Suprapubic skin (tissue), 4 donors: Measurements from ENCODE around the gene INPP4B. TPM values are rescaled to one million over a fixed set of nuclear protein-coding genes. Genes with fewer than 3 reads are reported as not detected.

Source experiments
- DNase-seq, 2 donors: peaks; one replicate each; pipeline ENCODE4 v3.0.0-alpha.2; 2019; ENCODE audit warnings: low spot score in 2 of 2
- H3K27ac ChIP-seq: fragments of 200-600 bp; sonication (generic); one replicate; pipeline ENCODE4 v1.5.1; 2019
- H3K27me3 ChIP-seq: fragments of 200-600 bp; sonication (generic); one replicate; pipeline ENCODE4 v1.5.1; 2019
- H3K36me3 ChIP-seq: fragments of 200-600 bp; sonication (generic); one replicate; pipeline ENCODE4 v1.5.1; 2019
- H3K4me1 ChIP-seq: fragments of 200-600 bp; sonication (generic); one replicate; pipeline ENCODE4 v1.5.1; 2019
- H3K4me3 ChIP-seq: fragments of 200-600 bp; sonication (generic); one replicate; pipeline ENCODE4 v1.5.1; 2019; ENCODE audit warnings: mild to moderate bottlenecking
- H3K9me3 ChIP-seq: fragments of 200-600 bp; sonication (generic); one replicate; pipeline ENCODE4 v1.5.1; 2019
- EP300 ChIP-seq: sonication (generic); formaldehyde crosslinking; IDR thresholded peaks from one replicate; pipeline ENCODE4 v1.6.1; 2017; ENCODE audit warnings: antibody characterized with exemption
- POLR2A ChIP-seq, 2 donors: fragments of 450-650 bp; IDR thresholded peaks; one replicate each; pipeline ENCODE4 v1.6.1; 2017; ENCODE audit warnings: antibody characterized with exemption in 2 of 2, mild to moderate bottlenecking in 2 of 2, moderate library complexity in 2 of 2
- POLR2AphosphoS5 ChIP-seq, 3 donors: sonication (generic); formaldehyde crosslinking; IDR thresholded peaks; one replicate each; pipeline ENCODE4 v1.6.1; 2017; ENCODE audit warnings: antibody characterized with exemption in 3 of 3
- WGBS: methylation state at CpG from one replicate; pipeline ENCODE4 v1.1.5; 2018; 5-methylcytosine and 5-hydroxymethylcytosine counted together
- total RNA-seq, 4 donors: library from RNA; depleted of rRNA; stranded (reverse); fragments of >200 nt; gene quantifications; one replicate each; pipeline ENCODE4 v1.1.0, GENCODE V29; 2016
- TF ChIP-seq, protein P1 (sequence below), 2 donors: fragments of 200-600 bp in 1 of 2; fragments of 450-650 bp in 1 of 2; sonication (generic) in 1 of 2; IDR thresholded peaks; one replicate each; pipeline ENCODE4 v1.5.1; 2016 to 2019; ENCODE audit warnings: antibody characterized with exemption in 2 of 2, mild to moderate bottlenecking in 1 of 2, moderate library complexity in 1 of 2

The INPP4B gene
- total RNA-seq, 4 donors from 2014 or later, result 12.4 to 27.4 (median 17.4) TPM

DNA sequence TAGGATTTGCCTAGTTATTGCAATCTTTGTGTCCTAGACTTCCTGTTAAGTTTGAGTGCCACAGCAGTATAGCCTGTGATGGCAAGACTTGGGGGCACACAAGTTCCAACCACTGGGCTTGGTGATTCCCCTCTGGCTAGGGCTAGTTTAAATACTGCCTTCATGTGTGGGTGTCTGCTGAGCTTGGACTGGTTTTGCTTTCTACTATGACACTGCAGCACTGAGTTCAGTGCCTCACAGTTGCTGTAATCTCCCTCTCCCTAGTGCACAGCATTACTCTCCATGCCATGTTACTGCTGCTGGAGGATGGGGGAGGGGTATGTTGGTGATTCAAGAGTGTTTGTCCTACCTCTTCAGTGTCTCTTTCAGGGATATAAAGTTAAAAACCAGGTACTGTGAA lies 830.1 kb downstream of the INPP4B start:
- Histone ChIP-seq H3K4me3 (no peak overlapping the region), H3K4me1 (no peaks in the 10 kb centered on the region), H3K27me3 (no peaks in the 10 kb centered on the region), H3K9me3 (no peaks in the 10 kb centered on the region), H3K36me3 (no peaks in the 10 kb centered on the region), H3K27ac (no peak overlapping the region)
- no peak for DNase-seq
- TF ChIP-seq POLR2A (IDR thresholded peaks at IDR 0.05) (no peak), EP300 (no peak), POLR2AphosphoS5 (IDR thresholded peaks at IDR 0.05) (no peak)
- TF ChIP-seq, protein P1, sequence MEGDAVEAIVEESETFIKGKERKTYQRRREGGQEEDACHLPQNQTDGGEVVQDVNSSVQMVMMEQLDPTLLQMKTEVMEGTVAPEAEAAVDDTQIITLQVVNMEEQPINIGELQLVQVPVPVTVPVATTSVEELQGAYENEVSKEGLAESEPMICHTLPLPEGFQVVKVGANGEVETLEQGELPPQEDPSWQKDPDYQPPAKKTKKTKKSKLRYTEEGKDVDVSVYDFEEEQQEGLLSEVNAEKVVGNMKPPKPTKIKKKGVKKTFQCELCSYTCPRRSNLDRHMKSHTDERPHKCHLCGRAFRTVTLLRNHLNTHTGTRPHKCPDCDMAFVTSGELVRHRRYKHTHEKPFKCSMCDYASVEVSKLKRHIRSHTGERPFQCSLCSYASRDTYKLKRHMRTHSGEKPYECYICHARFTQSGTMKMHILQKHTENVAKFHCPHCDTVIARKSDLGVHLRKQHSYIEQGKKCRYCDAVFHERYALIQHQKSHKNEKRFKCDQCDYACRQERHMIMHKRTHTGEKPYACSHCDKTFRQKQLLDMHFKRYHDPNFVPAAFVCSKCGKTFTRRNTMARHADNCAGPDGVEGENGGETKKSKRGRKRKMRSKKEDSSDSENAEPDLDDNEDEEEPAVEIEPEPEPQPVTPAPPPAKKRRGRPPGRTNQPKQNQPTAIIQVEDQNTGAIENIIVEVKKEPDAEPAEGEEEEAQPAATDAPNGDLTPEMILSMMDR (IDR thresholded peaks at IDR 0.05), result no peak

DNA sequence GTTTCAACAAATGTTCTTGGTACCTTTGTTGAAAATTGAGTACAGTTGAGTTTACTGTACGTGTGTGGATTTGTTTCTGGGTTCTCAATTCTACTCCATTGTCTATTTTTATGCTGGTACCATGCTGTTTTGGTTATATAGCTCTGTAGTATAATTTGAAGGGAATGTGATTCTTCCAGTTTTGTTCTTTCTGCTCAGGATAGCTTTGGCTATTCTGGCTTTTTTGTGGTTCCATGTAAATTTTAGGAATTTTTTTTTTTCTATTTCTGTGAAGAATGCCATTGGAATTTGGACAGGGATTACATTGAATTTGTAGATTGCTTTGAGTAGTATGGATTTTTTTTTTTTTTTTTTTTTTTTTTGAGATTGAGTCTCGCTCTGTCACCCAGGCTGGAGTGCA lies 836.4 kb downstream of the INPP4B start:
- H3K4me1 ChIP-seq, result no peaks in the 10 kb centered on the region
- H3K27me3 ChIP-seq, result no peaks in the 10 kb centered on the region
- no peaks in the 10 kb centered on the region for H3K36me3 ChIP-seq
- 83% methylated on average over 2 of the region's 2 CpGs for WGBS
- H3K9me3 ChIP-seq, result peaks cover 3% of the 10 kb centered on the region
- H3K4me3 ChIP-seq, result no peak overlapping the region
- H3K27ac ChIP-seq, result no peak overlapping the region
- DNase-seq, result no peak
- no peak for TF ChIP-seq EP300

DNA sequence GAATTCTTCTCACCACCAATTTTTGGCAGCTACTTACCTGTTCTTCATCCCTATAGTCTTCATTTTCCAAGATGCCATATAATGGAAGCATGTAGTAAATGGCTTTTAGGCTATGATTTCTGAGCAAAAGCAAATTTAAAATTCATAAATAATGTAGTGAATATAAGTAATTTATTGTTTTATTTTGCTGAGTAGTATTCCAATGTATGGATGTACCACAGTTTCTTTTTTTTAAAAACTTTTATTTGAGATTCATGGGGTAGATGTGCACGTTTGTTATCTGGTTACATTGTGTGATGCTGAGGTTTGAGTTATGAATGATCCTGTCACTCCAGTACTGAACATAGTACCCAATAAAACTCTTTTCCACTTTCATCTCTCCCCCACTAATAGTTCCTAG lies 840.6 kb downstream of the INPP4B start:
- Histone ChIP-seq H3K4me3 (no peak overlapping the region), H3K27ac (no peak overlapping the region), H3K4me1 (no peaks in the 10 kb centered on the region), H3K36me3 (no peaks in the 10 kb centered on the region), H3K9me3 (peaks cover 3% of the 10 kb centered on the region), H3K27me3 (no peaks in the 10 kb centered on the region)
- TF ChIP-seq POLR2AphosphoS5 (IDR thresholded peaks at IDR 0.05) (no peak), EP300 (no peak), POLR2A (IDR thresholded peaks at IDR 0.05) (no peak)
- TF ChIP-seq, protein P1 (IDR thresholded peaks at IDR 0.05), result no peak
- WGBS, result 100% methylated on average over 1 of the region's 1 CpG
- DNase-seq, result no peak

DNA sequence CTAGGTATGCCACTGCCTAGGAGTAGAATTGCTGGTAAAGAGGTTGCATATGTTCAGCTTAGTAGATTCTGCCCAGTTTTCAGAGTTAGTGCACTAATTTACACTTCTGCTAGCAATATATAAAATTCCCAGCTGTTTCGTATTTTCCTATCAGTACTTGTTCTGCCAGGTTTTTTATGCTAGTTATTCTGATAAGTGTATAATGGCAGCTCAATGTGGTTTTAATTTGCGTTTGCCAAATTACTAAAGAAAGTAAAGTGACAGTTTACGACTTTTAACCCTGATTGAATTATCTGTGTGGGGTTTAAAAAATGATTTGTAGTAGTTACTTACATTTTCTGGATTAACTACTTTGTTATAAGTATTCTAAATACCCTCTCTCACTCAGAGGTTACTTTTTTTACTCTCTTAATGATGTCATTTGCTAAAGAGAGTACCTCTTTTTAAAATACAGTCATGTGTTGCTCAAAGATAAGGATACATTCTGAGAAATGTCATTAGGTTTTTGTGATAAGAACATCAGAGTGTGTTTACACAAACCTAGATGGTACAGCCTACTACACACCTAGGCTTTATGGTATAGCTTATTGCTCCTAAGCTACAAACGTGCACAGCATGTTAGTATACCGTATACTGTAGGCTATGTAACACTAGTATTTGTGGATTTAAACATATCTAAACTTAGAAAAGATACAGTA lies 846.5 kb downstream of the INPP4B start:
- no peaks in the 10 kb centered on the region for H3K4me1 ChIP-seq
- no peaks in the 10 kb centered on the region for H3K36me3 ChIP-seq
- H3K9me3 ChIP-seq, result peaks cover 3% of the 10 kb centered on the region
- no peaks in the 10 kb centered on the region for H3K27me3 ChIP-seq
- H3K27ac ChIP-seq, result no peak overlapping the region
- DNase-seq, result no peak
- 79% methylated on average over 5 of the region's 5 CpGs for WGBS
- H3K4me3 ChIP-seq, result no peak overlapping the region
- no peak for TF ChIP-seq EP300
- TF ChIP-seq POLR2AphosphoS5 (IDR thresholded peaks at IDR 0.05), result no peak
- no peak for TF ChIP-seq POLR2A (IDR thresholded peaks at IDR 0.05)
- TF ChIP-seq, protein P1 (IDR thresholded peaks at IDR 0.05), result no peak

DNA sequence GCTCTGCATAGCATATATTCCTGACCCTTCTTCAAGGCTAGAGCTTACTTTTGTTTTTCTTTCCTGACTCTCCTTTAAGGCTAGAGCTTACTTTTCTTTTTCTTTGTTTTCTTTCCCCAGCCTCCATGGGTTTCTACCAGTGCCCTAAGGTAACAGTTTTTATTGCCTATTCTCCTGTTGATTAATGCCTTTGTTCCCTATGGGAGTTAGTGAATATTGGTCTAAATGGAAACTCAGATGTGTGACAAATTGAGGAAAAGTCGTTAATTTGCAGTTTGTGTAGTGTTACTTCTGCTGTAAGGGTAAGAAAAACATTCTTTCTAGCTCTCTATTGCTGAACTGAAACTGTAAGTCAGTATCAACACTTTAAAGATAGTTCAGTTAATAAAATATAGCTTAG lies 851.0 kb downstream of the INPP4B start:
- DNase-seq, result no peak
- Histone ChIP-seq H3K4me3 (no peak overlapping the region), H3K27ac (no peak overlapping the region), H3K27me3 (no peaks in the 10 kb centered on the region), H3K36me3 (no peaks in the 10 kb centered on the region), H3K4me1 (no peaks in the 10 kb centered on the region), H3K9me3 (peaks cover 6% of the 10 kb centered on the region)
- WGBS, result 47% methylated on average over 1 of the region's 1 CpG
- TF ChIP-seq POLR2AphosphoS5 (IDR thresholded peaks at IDR 0.05) (no peak), POLR2A (IDR thresholded peaks at IDR 0.05) (no peak), EP300 (no peak)
- TF ChIP-seq, protein P1 (IDR thresholded peaks at IDR 0.05), result no peak

DNA sequence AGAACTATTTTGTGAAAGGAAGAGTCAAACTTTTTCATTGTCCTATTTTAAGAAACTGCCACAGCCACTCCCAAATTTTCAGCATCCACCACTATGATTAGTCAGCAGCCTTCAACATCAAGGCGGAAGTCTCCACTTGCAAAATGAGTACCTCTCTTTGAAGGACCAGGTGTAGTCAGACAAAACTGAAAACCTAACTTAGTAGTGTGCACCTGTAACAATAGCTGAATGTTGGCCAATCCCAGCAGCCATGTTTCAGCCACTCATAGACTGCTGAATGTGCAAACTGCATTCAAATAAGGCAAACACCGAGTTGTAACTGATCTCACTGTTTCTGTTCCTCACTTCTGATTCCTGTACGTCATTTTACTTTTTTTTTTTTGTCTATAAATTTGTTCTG lies 868.7 kb downstream of the INPP4B start:
- no peak for DNase-seq
- Histone ChIP-seq H3K36me3 (no peaks in the 10 kb centered on the region), H3K9me3 (no peaks in the 10 kb centered on the region), H3K27ac (no peak overlapping the region), H3K4me3 (no peak overlapping the region), H3K27me3 (no peaks in the 10 kb centered on the region), H3K4me1 (no peaks in the 10 kb centered on the region)
- no peak for TF ChIP-seq POLR2AphosphoS5 (IDR thresholded peaks at IDR 0.05)
- TF ChIP-seq POLR2A (IDR thresholded peaks at IDR 0.05), result no peak
- TF ChIP-seq EP300, result no peak
- WGBS, result 71% methylated on average over 3 of the region's 3 CpGs
